Activated CD8-positive, alpha-beta memory T cell treated with anti-CD3 and anti-CD28 coated beads for 36 hours (primary cell): ENCODE data around the gene P2RX4. TPM values are rescaled to one million over a fixed set of nuclear protein-coding genes. Genes with fewer than 3 reads are reported as not detected.

Experiments
- CTCF ChIA-PET: fragments of 350-600 bp; sonication (Branson Sonifier 250); formaldehyde crosslinking; loops from one replicate; lab custom pipeline; 2021; ENCODE audit warnings: antibody characterized with exemption; lab: Charles Lee
- POLR2A ChIA-PET: fragments of 350-600 bp; sonication (Branson Sonifier 250); formaldehyde crosslinking; loops from one replicate; lab custom pipeline; 2021; ENCODE audit warnings: antibody characterized with exemption; lab: Charles Lee
- total RNA-seq, 2 experiments: library from RNA; stranded (reverse); gene quantifications; one replicate each; pipeline ENCODE4 v1.2.3, GENCODE V29; 2021

The P2RX4 gene
- total RNA-seq, 2 experiments from 2014 or later: 30.7 to 35.0 TPM

DNA sequence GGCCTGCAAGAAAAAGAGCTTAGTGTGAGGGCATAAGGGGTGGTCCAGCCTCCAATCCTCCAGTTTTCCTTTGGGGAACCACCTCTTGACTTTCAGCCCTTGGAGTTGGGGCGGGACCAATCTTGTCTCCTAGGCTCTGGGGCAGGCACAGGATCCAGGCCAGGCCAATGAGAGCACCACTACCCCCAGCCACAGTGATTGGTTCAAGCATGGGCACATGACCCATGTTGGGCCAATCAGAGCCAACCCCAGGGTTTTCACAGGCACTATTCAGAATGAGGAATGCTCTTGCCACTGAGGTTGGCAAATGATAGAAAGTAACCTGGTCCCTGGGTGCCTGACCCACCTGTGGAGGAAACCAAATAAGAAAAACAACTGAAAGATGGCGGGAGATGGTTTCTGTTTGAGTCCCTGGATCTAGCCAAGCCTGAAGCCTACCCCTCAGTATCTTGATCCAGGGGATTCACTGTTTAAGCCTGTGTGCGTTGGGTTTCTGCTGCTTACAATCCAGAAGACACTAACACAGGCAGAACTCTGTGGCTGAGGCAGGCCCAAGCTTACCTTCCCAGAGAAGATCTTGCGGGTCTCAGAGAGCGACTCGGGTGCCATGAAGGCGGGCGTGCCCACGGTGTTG, 42.9 kb downstream of the P2RX4 start:
- ChIA-PET POLR2A (no interaction called here), CTCF (no interaction called here)

DNA sequence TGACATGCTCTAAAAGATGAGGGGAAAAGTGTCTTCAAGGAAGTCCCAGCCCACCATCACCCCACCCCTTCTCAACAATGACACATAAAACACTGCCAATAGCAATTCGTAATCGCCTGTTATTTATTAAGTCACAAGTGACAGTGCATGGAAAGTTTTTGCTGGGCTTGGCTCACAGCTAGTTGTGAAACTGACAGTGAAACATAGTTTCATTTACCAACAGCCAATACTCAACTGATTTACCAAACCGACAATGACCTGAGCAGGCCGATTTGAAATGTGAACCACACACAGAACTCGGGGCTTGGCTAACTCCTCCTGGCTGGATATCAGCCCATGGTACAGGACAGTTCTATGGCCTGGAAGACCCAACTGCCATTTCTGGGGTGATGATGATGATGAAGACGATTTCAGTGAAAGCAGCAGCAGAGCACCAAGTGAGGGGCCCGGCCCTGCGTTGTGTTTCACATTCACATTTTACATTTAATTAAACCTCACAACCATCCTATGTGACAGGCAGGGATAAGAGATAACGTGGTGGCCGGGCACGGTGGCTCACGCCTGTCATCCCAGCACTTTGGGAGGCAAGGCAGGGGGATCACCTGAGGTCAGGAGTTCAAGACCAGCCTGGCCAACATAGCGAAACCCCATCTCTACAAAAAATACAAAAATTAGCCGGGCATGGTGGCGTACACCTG, 43.9 kb downstream of the P2RX4 start:
- CTCF ChIA-PET: no interaction called here
- POLR2A ChIA-PET: no interaction called here

- ChIA-PET POLR2A (no interaction called here), CTCF (interaction anchor here (0.6 kb wide), 1 partner anchor 953 kb away, joined by 5 read pairs; the partner anchor contains the start of gene SIRT4)
Observed at GRCh38 chr12:121255433-121255832, 45.5 kb downstream of the P2RX4 start.

DNA sequence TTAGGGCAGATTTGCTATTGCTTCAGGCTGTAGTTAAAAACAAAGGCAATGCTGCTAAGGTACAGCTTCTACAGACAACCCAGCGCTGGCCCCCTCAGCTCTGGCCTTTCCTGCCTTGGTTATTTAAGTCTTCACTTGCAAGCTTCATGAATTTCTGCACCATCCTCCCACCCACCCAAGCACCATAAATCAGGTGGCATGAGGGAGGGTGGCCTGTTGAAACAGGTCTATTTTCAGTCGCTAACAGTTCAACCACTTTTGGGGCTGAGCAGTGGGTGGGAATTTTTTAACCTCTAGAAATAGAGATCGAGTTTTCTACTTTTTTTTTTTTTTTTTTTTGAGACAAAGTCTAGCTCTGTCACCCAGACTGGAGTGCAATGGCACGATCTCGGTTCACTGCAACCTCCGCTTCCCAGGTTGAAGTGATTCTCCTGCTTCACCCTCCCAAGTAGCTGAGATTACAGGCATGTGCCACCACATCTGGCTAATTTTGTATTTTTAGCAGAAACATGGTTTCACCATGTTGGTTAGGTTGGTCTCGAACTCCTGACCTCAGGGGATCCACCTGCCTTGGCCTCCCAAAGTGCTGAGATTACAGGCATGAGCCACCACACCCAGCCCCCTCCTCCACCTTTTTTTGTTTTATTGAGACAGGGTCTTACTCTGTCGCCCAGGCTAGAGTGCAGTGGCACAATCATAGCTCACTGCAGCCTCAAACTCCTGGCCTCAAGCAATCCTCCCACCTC, 47.9 kb downstream of the P2RX4 start:
- POLR2A ChIA-PET: interaction anchor here (0.6 to 0.7 kb wide), 3 partner anchors 46 to 815 kb away, joined by 4 to 8 read pairs (median 5); no protein-coding TSS in a partner anchor

DNA sequence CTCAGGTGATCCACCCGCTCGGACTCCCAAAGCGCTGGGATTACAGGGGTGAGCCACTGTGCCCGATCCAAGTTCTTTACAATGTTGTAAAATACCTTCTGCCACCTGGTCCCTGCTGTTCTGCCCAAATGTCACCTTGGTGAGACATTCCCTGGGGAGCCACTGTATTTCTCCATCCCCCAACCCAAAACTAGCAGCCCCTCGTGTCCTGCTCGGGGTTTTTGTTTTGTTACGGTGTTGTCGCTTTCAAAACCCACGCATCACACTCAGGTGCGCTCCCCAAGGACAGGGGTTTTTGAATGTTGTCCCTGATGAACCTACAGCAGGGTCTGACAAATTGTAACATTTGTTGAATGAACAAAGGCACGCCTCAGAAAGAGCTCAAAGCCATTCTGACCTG, 49.1 kb downstream of the P2RX4 start:
- ChIA-PET POLR2A (no interaction called here), CTCF (no interaction called here)

More for the DNA sequence above, 47.9 kb downstream of the P2RX4 start:
- CTCF ChIA-PET: interaction anchor here (0.6 to 0.7 kb wide), 2 partner anchors 74 to 479 kb away, joined by 3 to 4 read pairs; no protein-coding TSS in a partner anchor

- POLR2A ChIA-PET: no interaction called here
- CTCF ChIA-PET: no interaction called here
Observed at GRCh38 chr12:121260091-121260490, 50.2 kb downstream of the P2RX4 start.

- ChIA-PET POLR2A (no interaction called here), CTCF (interaction anchor here (0.6 kb wide), 1 partner anchor 874 kb away, joined by 3 read pairs; no protein-coding TSS in a partner anchor)
Observed at GRCh38 chr12:121261398-121261797, 51.5 kb downstream of the P2RX4 start.

GRCh38 chr12:121263206-121263935, 53.4 kb downstream of the P2RX4 start:
- ChIA-PET POLR2A (no interaction called here), CTCF (no interaction called here)

DNA sequence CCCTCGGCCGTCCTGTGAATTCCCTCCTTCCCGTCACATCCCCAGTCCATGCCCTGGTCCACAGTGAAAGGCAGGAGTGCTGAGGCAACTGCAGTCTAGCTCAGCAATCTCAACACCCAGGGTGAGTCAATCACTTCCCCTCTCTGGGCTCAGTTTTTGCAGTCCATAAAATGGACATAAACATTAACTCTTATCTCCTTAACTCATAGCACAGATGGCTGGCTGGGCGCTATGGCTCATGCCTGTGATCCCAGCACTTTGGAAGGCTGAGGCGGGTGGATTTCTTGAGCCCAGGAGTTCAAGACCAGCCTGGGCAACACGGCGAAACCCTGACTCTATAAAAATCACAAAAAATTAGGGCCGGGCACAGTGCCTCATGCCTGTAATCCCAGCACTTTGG, 54.2 kb downstream of the P2RX4 start:
- ChIA-PET CTCF (no interaction called here), POLR2A (no interaction called here)

DNA sequence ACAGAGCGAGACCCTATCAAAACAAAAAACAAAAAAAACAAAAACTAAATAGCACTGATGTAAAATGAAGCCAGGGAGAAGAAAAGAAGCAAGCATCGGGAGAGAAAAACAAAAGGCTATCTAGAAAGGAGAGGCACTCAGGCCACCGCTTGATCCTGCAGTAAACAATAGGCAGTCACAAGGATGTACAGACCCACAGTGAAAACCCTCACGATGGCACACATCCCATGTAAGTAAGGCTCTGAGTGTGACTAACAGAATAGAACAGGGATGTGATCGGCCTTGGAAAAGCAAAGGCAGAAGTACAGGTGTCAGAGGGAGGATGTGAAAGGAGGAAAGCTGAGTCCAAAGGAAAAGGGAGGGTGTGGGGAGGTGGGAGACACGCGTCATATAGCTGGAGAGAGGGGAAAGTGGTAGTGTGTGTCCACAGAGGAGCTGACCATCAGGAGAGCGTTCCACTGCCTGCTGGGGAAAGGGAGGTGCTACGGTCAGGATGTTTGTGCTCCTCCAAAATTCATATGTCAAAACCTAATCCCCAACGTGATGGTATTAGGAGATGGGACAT, 55.1 kb downstream of the P2RX4 start:
- ChIA-PET POLR2A (no interaction called here), CTCF (no interaction called here)

GRCh38 chr12:121267822-121268221, 57.9 kb downstream of the P2RX4 start:
- CTCF ChIA-PET: no interaction called here
- POLR2A ChIA-PET: no interaction called here

GRCh38 chr12:121273364-121273896, 63.5 kb downstream of the P2RX4 start:
- CTCF ChIA-PET: interaction anchor here (1.5 kb wide), 1 partner anchor 10 kb away, joined by 3 read pairs; no protein-coding TSS in a partner anchor
- POLR2A ChIA-PET: no interaction called here

DNA sequence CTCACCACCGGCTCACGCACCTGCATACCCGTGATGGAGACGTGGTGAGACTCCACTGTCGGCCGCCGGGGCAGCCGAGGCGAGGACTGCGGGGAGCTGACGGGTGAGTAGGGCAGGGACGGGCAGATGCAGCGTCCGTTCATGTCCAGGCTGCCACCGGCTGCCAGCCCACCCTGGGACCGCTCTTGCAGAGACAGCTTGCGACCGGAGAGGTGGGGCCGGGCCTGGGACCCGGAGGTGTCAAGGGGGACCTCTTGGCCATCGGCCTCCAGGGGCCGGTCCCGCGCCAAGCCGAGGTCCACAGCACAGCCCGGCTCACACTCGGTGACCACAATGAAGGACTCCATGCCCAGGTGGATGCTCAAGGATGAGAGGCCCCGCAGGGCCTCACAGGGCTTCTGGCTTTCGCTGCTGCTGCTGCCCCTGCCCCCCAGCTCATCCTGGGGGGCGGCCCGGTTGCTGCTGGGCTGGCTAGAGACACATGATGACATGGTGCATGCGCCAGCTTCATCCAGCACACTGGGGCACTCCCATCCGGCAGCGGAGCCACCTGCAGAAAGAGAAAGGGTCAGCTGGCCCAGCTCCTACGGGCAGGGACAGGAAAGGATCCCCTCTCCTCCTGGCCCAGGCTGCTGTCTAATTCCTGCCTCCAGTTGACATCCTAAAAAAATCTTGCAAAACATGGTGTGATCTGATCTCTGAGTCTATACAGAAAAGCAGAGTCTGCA, 64.3 kb downstream of the P2RX4 start:
- POLR2A ChIA-PET: no interaction called here
- CTCF ChIA-PET: no interaction called here

GRCh38 chr12:121277374-121277759, 67.4 kb downstream of the P2RX4 start:
- ChIA-PET POLR2A (no interaction called here), CTCF (interaction anchor here (0.7 kb wide), 1 partner anchor 15 kb away, joined by 4 read pairs; no protein-coding TSS in a partner anchor)

- CTCF ChIA-PET: no interaction called here
- POLR2A ChIA-PET: no interaction called here
Observed at GRCh38 chr12:121278169-121279070, 68.5 kb downstream of the P2RX4 start.

DNA sequence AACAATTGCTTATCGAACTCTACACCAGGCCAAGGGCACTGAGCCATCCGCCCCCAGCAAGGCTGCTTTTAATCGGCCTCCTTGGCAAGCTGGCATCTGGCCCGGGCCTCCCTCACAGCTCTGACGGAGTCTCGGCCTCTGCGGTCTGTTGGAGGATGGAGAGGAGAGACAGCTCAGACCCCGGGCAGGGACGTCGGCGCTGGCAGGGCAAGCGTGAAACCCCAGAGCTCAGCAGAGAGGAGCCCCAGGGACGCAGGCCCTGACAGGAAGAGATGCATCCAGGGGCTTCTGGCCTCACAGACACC, 69.1 kb downstream of the P2RX4 start:
- ChIA-PET POLR2A (interaction anchor here (0.6 kb wide), 1 partner anchor 18 kb away, joined by 3 read pairs; no protein-coding TSS in a partner anchor), CTCF (no interaction called here)

- ChIA-PET POLR2A (interaction anchor here (0.6 kb wide), 1 partner anchor 18 kb away, joined by 3 read pairs; no protein-coding TSS in a partner anchor), CTCF (no interaction called here)
Observed at GRCh38 chr12:121279507-121279915, 69.6 kb downstream of the P2RX4 start.
